ENCODE results near the gene PRR5L. TPM values are rescaled to one million over a fixed set of nuclear protein-coding genes. Genes with fewer than 3 reads are reported as not detected.

The PRR5L gene
- total RNA-seq, 1 donor from 2014 or later = 14.7 TPM

GRCh38 chr11:36358436-36358835, 62.3 kb downstream of the PRR5L start:
- Histone ChIP-seq H3K4me3 (no peak overlapping the region), H3K36me3 (no peaks in the 10 kb centered on the region), H3K4me1 (peaks cover 20% of the 10 kb centered on the region), H3K4me2 (no peak overlapping the region), H2AFZ (replicated peaks) (no peak overlapping the region), H3K9me3 (ENCODE audit: low read depth) (no peaks in the 10 kb centered on the region), H3K27ac (no peak overlapping the region), H3K27me3 (peaks cover 18% of the 10 kb centered on the region), H3K79me2 (ENCODE audit: low read depth) (no peaks in the 10 kb centered on the region), H3F3A (ENCODE audit: low read depth) (peaks cover 2% of the 10 kb centered on the region), H3K9ac (no peak overlapping the region), H4K20me1 (ENCODE audit: low read depth) (no peaks in the 10 kb centered on the region)
- H3K4me1 Mint-ChIP-seq = peaks cover 33% of the 10 kb centered on the region
- no peaks in the 10 kb centered on the region for H3K9me3 Mint-ChIP-seq
- no peak for TF ChIP-seq EZH2 (IDR thresholded peaks at IDR 0.05)
- TF ChIP-seq EZH2phosphoT487 (IDR thresholded peaks at IDR 0.05) = no peak
- TF ChIP-seq CTCF (IDR thresholded peaks at IDR 0.05) = no peak
- H3K27ac Mint-ChIP-seq = no peak overlapping the region
- H3K36me3 Mint-ChIP-seq = no peaks in the 10 kb centered on the region
- H3K27me3 Mint-ChIP-seq (ENCODE audit: insufficient read depth, low read depth) = peaks cover 7% of the 10 kb centered on the region
- H3K4me3 Mint-ChIP-seq = no peak overlapping the region
- no peak for DNase-seq (ENCODE audit: low spot score)

- H3K9me3 ChIP-seq (ENCODE audit: low read depth) = no peaks in the 10 kb centered on the region
- peaks cover 36% of the 10 kb centered on the region for H3K4me1 ChIP-seq
- no peaks in the 10 kb centered on the region for H4K20me1 ChIP-seq (ENCODE audit: low read depth)
- TF ChIP-seq EZH2phosphoT487 (IDR thresholded peaks at IDR 0.05) = no peak
- no peak for TF ChIP-seq EZH2 (IDR thresholded peaks at IDR 0.05)
- no peak for TF ChIP-seq CTCF (IDR thresholded peaks at IDR 0.05)
- peaks cover 10% of the 10 kb centered on the region for H3F3A ChIP-seq (ENCODE audit: low read depth)
- no peak overlapping the region for H3K9ac ChIP-seq
- H3K4me3 ChIP-seq = no peak overlapping the region
- H3K9me3 Mint-ChIP-seq = no peaks in the 10 kb centered on the region
- H3K27ac ChIP-seq = no peak overlapping the region
- H3K36me3 Mint-ChIP-seq = no peaks in the 10 kb centered on the region
- H3K27ac Mint-ChIP-seq = no peak overlapping the region
- no peaks in the 10 kb centered on the region for H3K36me3 ChIP-seq
- no peak overlapping the region for H2AFZ ChIP-seq (replicated peaks)
- no peaks in the 10 kb centered on the region for H3K79me2 ChIP-seq (ENCODE audit: low read depth)
- H3K4me3 Mint-ChIP-seq = no peak overlapping the region
- peaks cover 18% of the 10 kb centered on the region for H3K27me3 ChIP-seq
- H3K27me3 Mint-ChIP-seq (ENCODE audit: insufficient read depth, low read depth) = peaks cover 12% of the 10 kb centered on the region
- H3K4me1 Mint-ChIP-seq = peaks cover 46% of the 10 kb centered on the region
- no peak overlapping the region for H3K4me2 ChIP-seq
- DNase-seq (ENCODE audit: low spot score) = no peak
Measured at GRCh38 chr11:36360318-36360717, 64.2 kb downstream of the PRR5L start.

- H3K4me1 ChIP-seq = peaks cover 36% of the 10 kb centered on the region
- Mint-ChIP-seq H3K36me3 (no peaks in the 10 kb centered on the region), H3K9me3 (no peaks in the 10 kb centered on the region), H3K27me3 (ENCODE audit: insufficient read depth, low read depth) (peaks cover 12% of the 10 kb centered on the region), H3K27ac (no peak overlapping the region), H3K4me1 (peaks cover 46% of the 10 kb centered on the region), H3K4me3 (no peak overlapping the region)
- H3K27me3 ChIP-seq = peaks cover 18% of the 10 kb centered on the region
- no peaks in the 10 kb centered on the region for H3K79me2 ChIP-seq (ENCODE audit: low read depth)
- no peak for TF ChIP-seq EZH2 (IDR thresholded peaks at IDR 0.05)
- no peak for TF ChIP-seq CTCF (IDR thresholded peaks at IDR 0.05)
- no peak for TF ChIP-seq EZH2phosphoT487 (IDR thresholded peaks at IDR 0.05)
- H3F3A ChIP-seq (ENCODE audit: low read depth) = peaks cover 10% of the 10 kb centered on the region
- no peak for DNase-seq (ENCODE audit: low spot score)
- H4K20me1 ChIP-seq (ENCODE audit: low read depth) = no peaks in the 10 kb centered on the region
- no peaks in the 10 kb centered on the region for H3K9me3 ChIP-seq (ENCODE audit: low read depth)
- no peak overlapping the region for H3K4me2 ChIP-seq
- H3K9ac ChIP-seq = no peak overlapping the region
- H3K27ac ChIP-seq = no peak overlapping the region
- no peak overlapping the region for H3K4me3 ChIP-seq
- no peaks in the 10 kb centered on the region for H3K36me3 ChIP-seq
- no peak overlapping the region for H2AFZ ChIP-seq (replicated peaks)
Measured at GRCh38 chr11:36360826-36361415, 64.8 kb downstream of the PRR5L start.

All from neural progenitor cell (in vitro differentiated cells).